SK-N-SH (cell line): Measurements from ENCODE around the gene SMYD4. TPM values are rescaled to one million over a fixed set of nuclear protein-coding genes. Genes with fewer than 3 reads are reported as not detected.

Experiments
- CTCF ChIA-PET: fragments of 300-600, 350-600 bp; formaldehyde crosslinking; extraction: SDS; loops from one replicate; lab custom pipeline; 2021; lab: Yijun Ruan, JAX
- POLR2A ChIA-PET: fragments of 350-600 bp; sonication (Branson Sonifier 250); formaldehyde crosslinking; extraction: SDS; loops from one replicate; lab custom pipeline; 2020; ENCODE audit warnings: antibody characterized with exemption, inconsistent platforms; lab: Yijun Ruan, JAX
- DNase-seq: peaks from one replicate; pipeline ENCODE4 v3.0.0; 2012
- H2AFZ ChIP-seq: fragments of 200-600 bp; sonication (generic); 2 replicates; pipeline ENCODE4 v1.8.1; 2016; ENCODE audit warnings: antibody characterized with exemption, mild to moderate bottlenecking, low read depth
- H3F3A ChIP-seq: fragments of 200-600 bp; sonication (generic); replicated peaks from 2 replicates; pipeline ENCODE3; 2016; ENCODE audit warnings: antibody characterized with exemption, mild to moderate bottlenecking; ENCODE audit not compliant: insufficient read depth
- H3K27ac ChIP-seq, 2 experiments: fragments of 200-500 bp in 1 of 2; fragments of 200-600 bp in 1 of 2; sonication (Bioruptor generic) in 1 of 2; sonication (generic), shearing (Covaris generic) in 1 of 2; 2 replicates each; pipeline versions ENCODE4 v1.5.1 to v1.6.1; 2014 to 2016; ENCODE audit warnings: low read depth in 2 of 2, inconsistent platforms in 1 of 2, low read length in 1 of 2, mild to moderate bottlenecking in 1 of 2, mixed read lengths in 1 of 2
- H3K27me3 ChIP-seq: fragments of 200-600 bp; sonication (generic), shearing (Covaris generic); 2 replicates; pipeline ENCODE4 v1.6.1; 2016; ENCODE audit warnings: mixed run types; ENCODE audit not compliant: insufficient read depth
- H3K36me3 ChIP-seq, 2 experiments: fragments of 200-500 bp in 1 of 2; fragments of 200-600 bp in 1 of 2; sonication (Bioruptor generic) in 1 of 2; sonication (generic) in 1 of 2; replicated peaks in 1 of 2; 2 replicates each; pipeline versions ENCODE3 to v1.5.1; 2014 to 2016; ENCODE audit warnings: low read length in 1 of 2, mild to moderate bottlenecking in 1 of 2; ENCODE audit not compliant: insufficient read depth in 2 of 2, control insufficient read depth in 1 of 2
- H3K4me1 ChIP-seq, 2 experiments: fragments of 200-500 bp in 1 of 2; fragments of 200-600 bp in 1 of 2; sonication (Bioruptor generic) in 1 of 2; sonication (generic), shearing (Covaris generic) in 1 of 2; 2 replicates each; pipeline versions ENCODE4 v1.5.1 to v1.6.1; 2014 to 2016; ENCODE audit warnings: low read depth in 1 of 2, low read length in 1 of 2, mixed run types in 1 of 2; ENCODE audit not compliant: insufficient read depth in 2 of 2, control insufficient read depth in 1 of 2
- H3K4me2 ChIP-seq: fragments of 200-600 bp; sonication (generic), shearing (Covaris generic); 2 replicates; pipeline ENCODE4 v1.6.1; 2017; ENCODE audit warnings: mixed run types
- H3K4me3 ChIP-seq, 2 experiments: fragments of 200-500 bp in 1 of 2; fragments of 200-600 bp in 1 of 2; sonication (Bioruptor generic) in 1 of 2; sonication (generic), shearing (Covaris generic) in 1 of 2; 2 replicates each; pipeline versions ENCODE4 v1.5.1 to v1.8.1; 2014 to 2016; ENCODE audit warnings: low read depth in 2 of 2, inconsistent platforms in 1 of 2, low read length in 1 of 2, mild to moderate bottlenecking in 1 of 2, mixed read lengths in 1 of 2, moderate library complexity in 1 of 2
- H3K79me2 ChIP-seq: fragments of 200-600 bp; sonication (generic); 2 replicates; pipeline ENCODE4 v1.8.1; 2017; ENCODE audit warnings: mild to moderate bottlenecking; ENCODE audit not compliant: insufficient read depth
- H3K9ac ChIP-seq: fragments of 200-600 bp; sonication (generic); 2 replicates; pipeline ENCODE4 v1.6.1; 2017; ENCODE audit warnings: mixed run types
- H3K9me2 ChIP-seq: fragments of 200-600 bp; sonication (generic); 2 replicates; pipeline ENCODE4 v1.6.1; 2017; ENCODE audit warnings: mixed run types
- H3K9me3 ChIP-seq: fragments of 200-600 bp; sonication (generic); 2 replicates; pipeline ENCODE4 v1.6.1; 2017; ENCODE audit warnings: mixed run types, mild to moderate bottlenecking, moderate library complexity
- H4K20me1 ChIP-seq: fragments of 200-600 bp; sonication (generic); 2 replicates; pipeline ENCODE4 v1.6.1; 2017; ENCODE audit warnings: mild to moderate bottlenecking, mixed run types; ENCODE audit not compliant: insufficient read depth
- CHD2 ChIP-seq: fragments of 150-350 bp; IDR thresholded peaks from 2 replicates; pipeline ENCODE4 v1.6.1; 2018; ENCODE audit warnings: low read length; ENCODE audit not compliant: partially characterized antibody
- ELF1 ChIP-seq: IDR thresholded peaks from 2 replicates; pipeline ENCODE4 v1.4.0; 2012
- EP300 ChIP-seq, 2 experiments: IDR thresholded peaks; 2 replicates each; pipeline versions ENCODE4 v1.4.0 to v1.6.1; 2012; ENCODE audit warnings: borderline replicate concordance in 1 of 2, low read depth in 1 of 2, low read length in 1 of 2
- EZH2phosphoT487 ChIP-seq: fragments of 200-600 bp; sonication (generic); IDR thresholded peaks from 2 replicates; pipeline ENCODE4 v1.6.1; 2017; ENCODE audit warnings: low read depth, mixed run types, mild to moderate bottlenecking, antibody characterized with exemption, moderate library complexity, borderline replicate concordance
- FOXM1 ChIP-seq: IDR thresholded peaks from 2 replicates; pipeline ENCODE4 v1.4.0; 2012; ENCODE audit warnings: low read depth, mild to moderate bottlenecking
- GABPA ChIP-seq: IDR thresholded peaks from 2 replicates; pipeline ENCODE4 v1.4.0; 2012; ENCODE audit warnings: low read depth, mild to moderate bottlenecking
- IRF3 ChIP-seq: fragments of 150-350 bp; IDR thresholded peaks from 2 replicates; pipeline ENCODE4 v1.6.1; 2016; ENCODE audit warnings: mild to moderate bottlenecking, low read depth, low read length
- JUND ChIP-seq: IDR thresholded peaks from 2 replicates; pipeline ENCODE4 v1.4.0; 2012
- MAX ChIP-seq: IDR thresholded peaks from 2 replicates; pipeline ENCODE4 v1.4.0; 2012; ENCODE audit warnings: low read depth
- MEF2A ChIP-seq: IDR thresholded peaks from 2 replicates; pipeline ENCODE4 v1.4.0; 2012; ENCODE audit warnings: low read depth, borderline replicate concordance
- MXI1 ChIP-seq: IDR thresholded peaks from 2 replicates; pipeline ENCODE4 v1.6.1; 2012; ENCODE audit warnings: mild to moderate bottlenecking, low read depth, low read length, improper control_type of control experiment
- NFIC ChIP-seq: IDR thresholded peaks from 2 replicates; pipeline ENCODE4 v1.4.0; 2012; ENCODE audit warnings: borderline replicate concordance
- POLR2AphosphoS5 ChIP-seq: IDR thresholded peaks from 2 replicates; pipeline ENCODE4 v1.6.1; 2012; ENCODE audit warnings: low read depth, low read length
- REST ChIP-seq: IDR thresholded peaks from 2 replicates; pipeline ENCODE4 v1.6.1; 2012; ENCODE audit warnings: mild to moderate bottlenecking, low read depth, low read length, moderate library complexity
- RFX5 ChIP-seq: IDR thresholded peaks from 2 replicates; pipeline ENCODE4 v1.6.1; 2012; ENCODE audit warnings: mild to moderate bottlenecking, improper control_type of control experiment, low read length
- SIN3A ChIP-seq: IDR thresholded peaks from 2 replicates; pipeline ENCODE4 v1.6.1; 2012; ENCODE audit warnings: low read depth, mild to moderate bottlenecking, low read length, moderate library complexity, borderline replicate concordance
- TAF1 ChIP-seq: IDR thresholded peaks from 2 replicates; pipeline ENCODE4 v1.6.1; 2012; ENCODE audit warnings: low read depth, mild to moderate bottlenecking, low read length, moderate library complexity, borderline replicate concordance
- WGBS: methylation state at CpG from one replicate; pipeline ENCODE4 v1.1.6; 2017; ENCODE audit warnings: low lambda C conversion rate; 5-methylcytosine and 5-hydroxymethylcytosine counted together
- polyA plus RNA-seq, 3 experiments: library from polyadenylated mRNA; depleted of rRNA; stranded (reverse); fragments of >200 nt; gene quantifications; 2 replicates each; pipeline ENCODE4 v1.2.3, GENCODE V29; 2012
- TF ChIP-seq, protein P1 (sequence below): fragments of 200-600 bp; sonication (generic); IDR thresholded peaks from 2 replicates; pipeline ENCODE4 v1.6.1; 2017; ENCODE audit warnings: antibody characterized with exemption, mild to moderate bottlenecking, moderate library complexity
- TF ChIP-seq, protein P2 (sequence below): fragments of 150-350 bp; IDR thresholded peaks from 2 replicates; pipeline ENCODE4 v1.6.1; 2017; ENCODE audit warnings: antibody characterized with exemption, low read length, low read depth, borderline replicate concordance

The SMYD4 gene
- polyA plus RNA-seq, 1 of the 3 experiments (the other 2 are of a cell fraction), result 4.9 TPM

GRCh38 chr17:1764284-1764683, 65.4 kb downstream of the SMYD4 start:
- H4K20me1 ChIP-seq, result no peaks in the 10 kb centered on the region
- H3K4me2 ChIP-seq, result peak overlapping the region; percentile 88; the same call in 1 of the 2 replicates
- TF ChIP-seq MEF2A (no peak), GABPA (no peak), EZH2phosphoT487 (no peak), RFX5 (no peak), POLR2AphosphoS5 (no peak), MAX (peak; percentile 94), FOXM1 (no peak), EP300 (IDR thresholded peaks at IDR 0.05; ENCODE audit: borderline replicate concordance in 1 of 2, low read depth in 1 of 2, low read length in 1 of 2) (no peak), REST (no peak), CHD2 (peak; percentile 18), NFIC (no peak), MXI1 (peak; percentile 96), ELF1 (no peak), IRF3 (no peak), JUND (no peak), TAF1 (no peak), SIN3A (0 out of 2 replicates have a peak, but pooled peaks have one; percentile 30)
- TF ChIP-seq, protein P1, sequence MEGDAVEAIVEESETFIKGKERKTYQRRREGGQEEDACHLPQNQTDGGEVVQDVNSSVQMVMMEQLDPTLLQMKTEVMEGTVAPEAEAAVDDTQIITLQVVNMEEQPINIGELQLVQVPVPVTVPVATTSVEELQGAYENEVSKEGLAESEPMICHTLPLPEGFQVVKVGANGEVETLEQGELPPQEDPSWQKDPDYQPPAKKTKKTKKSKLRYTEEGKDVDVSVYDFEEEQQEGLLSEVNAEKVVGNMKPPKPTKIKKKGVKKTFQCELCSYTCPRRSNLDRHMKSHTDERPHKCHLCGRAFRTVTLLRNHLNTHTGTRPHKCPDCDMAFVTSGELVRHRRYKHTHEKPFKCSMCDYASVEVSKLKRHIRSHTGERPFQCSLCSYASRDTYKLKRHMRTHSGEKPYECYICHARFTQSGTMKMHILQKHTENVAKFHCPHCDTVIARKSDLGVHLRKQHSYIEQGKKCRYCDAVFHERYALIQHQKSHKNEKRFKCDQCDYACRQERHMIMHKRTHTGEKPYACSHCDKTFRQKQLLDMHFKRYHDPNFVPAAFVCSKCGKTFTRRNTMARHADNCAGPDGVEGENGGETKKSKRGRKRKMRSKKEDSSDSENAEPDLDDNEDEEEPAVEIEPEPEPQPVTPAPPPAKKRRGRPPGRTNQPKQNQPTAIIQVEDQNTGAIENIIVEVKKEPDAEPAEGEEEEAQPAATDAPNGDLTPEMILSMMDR, result no peak
- TF ChIP-seq, protein P2, sequence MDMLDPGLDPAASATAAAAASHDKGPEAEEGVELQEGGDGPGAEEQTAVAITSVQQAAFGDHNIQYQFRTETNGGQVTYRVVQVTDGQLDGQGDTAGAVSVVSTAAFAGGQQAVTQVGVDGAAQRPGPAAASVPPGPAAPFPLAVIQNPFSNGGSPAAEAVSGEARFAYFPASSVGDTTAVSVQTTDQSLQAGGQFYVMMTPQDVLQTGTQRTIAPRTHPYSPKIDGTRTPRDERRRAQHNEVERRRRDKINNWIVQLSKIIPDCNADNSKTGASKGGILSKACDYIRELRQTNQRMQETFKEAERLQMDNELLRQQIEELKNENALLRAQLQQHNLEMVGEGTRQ, result no peak
- H3K27ac ChIP-seq, result peak overlapping the region; percentile 51 to 98; a peak in 3 of 4 replicates
- DNase-seq, result no peak
- ChIA-PET CTCF (interaction anchor here (0.8 to 1.4 kb wide), 3 partner anchors 19 to 32 kb away, joined by 4 to 5 read pairs (median 4); no protein-coding TSS in a partner anchor), POLR2A (interaction anchor here (1.1 to 2.8 kb wide), 2 partner anchors 9 to 47 kb away, joined by 5 to 24 read pairs; no protein-coding TSS in a partner anchor)
- H3K4me3 ChIP-seq, result no peak overlapping the region
- H3K79me2 ChIP-seq, result no peaks in the 10 kb centered on the region
- H2AFZ ChIP-seq, result peak overlapping the region; percentile 66; the same call in 1 of the 2 replicates
- H3K9ac ChIP-seq, result no peak overlapping the region; the same call in 1 of the 2 replicates
- H3F3A ChIP-seq, result no peaks in the 10 kb centered on the region
- 42% methylated on average over 11 of the region's 11 CpGs for WGBS
- H3K4me1 ChIP-seq, result peaks cover 28 to 34% of the 10 kb centered on the region in 2 experiments; a peak in 3 of 4 replicates
- H3K9me2 ChIP-seq, result no peaks in the 10 kb centered on the region
- H3K27me3 ChIP-seq, result no peaks in the 10 kb centered on the region
- H3K9me3 ChIP-seq, result no peaks in the 10 kb centered on the region
- no peaks in the 10 kb centered on the region for H3K36me3 ChIP-seq
